ENCODE measurements around the gene YARS1.

YARS1 gene

GRCh38 chr1:32765570-32766327 lies 51.4 kb downstream of the YARS1 start:
- DNase-seq (ENCODE audit: low read depth in 3 of 3): no peak

DNA sequence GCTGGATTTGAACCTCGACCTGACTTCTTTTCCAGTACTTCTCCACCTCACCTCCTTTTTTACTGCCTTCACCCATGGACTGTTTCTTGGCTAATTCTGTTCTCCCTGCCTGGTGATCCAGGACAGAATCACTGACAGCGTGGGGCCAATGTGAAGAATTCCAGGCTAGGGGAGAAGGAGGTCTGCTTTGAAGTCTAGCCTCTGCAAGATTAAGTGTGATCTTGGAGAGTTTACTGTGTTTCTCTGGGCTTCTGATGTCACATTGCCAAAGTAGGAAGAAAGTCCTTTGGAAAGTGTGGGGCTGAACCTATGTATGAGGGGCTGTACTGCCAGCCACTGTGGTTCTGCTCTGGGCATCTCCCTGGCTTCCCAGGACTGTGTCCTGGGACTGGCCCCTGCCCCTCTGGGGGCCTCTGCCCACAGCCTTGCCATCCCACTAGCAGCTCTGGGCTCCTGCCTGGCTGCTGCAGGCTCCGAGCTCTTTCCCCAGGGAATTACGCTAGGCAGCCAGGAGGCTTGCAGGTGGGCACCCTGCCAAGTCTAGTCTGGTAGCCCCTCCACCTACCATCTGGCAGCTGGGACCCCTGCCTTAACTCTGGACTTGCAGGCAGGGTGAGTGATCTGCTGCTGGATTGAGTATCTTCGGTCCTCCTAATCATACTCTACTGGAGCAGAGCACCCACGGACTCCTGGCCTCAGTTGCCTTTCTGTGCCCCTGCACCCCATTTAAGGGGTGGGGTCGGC lies 52.2 kb downstream of the YARS1 start:
- DNase-seq (ENCODE audit: low read depth in 3 of 3): no peak

DNA sequence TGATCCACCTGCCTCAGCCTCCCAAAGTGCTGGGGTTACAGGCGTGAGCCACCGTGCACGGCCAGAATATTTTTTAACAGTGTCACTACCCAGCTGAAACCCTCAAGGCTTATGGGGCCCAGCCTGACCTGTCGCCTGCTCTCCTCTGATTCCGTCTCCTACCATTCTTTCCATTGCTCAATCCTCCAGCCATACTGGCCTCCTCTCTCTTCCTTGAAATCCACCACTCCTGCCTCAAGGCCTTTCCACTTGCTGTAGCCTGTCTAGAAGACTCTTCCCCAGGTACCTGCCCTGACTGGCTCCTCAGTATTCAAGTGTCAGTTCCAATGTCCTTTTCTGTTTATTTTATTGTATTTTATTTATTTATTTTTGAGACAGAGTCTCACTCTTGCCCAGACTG lies 53.9 kb downstream of the YARS1 start:
- DNase-seq (ENCODE audit: low read depth in 3 of 3): no peak

GRCh38 chr1:32761936-32762335 lies 55.2 kb downstream of the YARS1 start:
- DNase-seq (ENCODE audit: low read depth in 3 of 3): no peak

DNA sequence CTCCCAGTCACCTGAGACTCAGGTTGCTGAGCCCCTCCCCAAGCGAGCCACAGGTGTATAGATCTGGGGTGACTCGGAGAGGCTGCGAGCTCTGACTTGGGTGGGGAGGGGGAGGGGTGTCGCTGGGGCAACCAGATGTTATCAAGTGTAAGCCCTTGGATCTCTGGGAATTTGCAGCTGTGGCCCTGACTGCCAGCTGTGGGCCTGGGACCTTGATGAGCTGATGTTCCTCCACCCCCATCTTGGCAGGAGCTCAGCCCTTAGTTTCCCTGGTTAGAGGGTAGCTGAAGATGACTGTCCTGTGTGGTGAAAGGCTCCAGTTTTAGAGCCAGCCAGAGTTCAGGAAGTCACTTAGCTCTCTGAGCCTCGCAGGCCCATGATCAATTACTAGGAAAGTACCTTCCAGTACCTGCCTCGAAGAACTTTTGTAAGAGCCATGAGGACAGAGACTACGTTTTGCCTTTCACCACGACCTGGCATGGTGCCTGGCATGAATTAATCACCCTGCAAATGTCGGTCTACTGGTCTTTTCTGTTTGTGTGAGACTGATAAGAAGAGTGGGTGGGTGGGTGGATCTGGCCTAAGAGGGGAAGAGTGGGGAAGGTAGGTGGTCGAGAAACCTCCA lies 55.8 kb downstream of the YARS1 start:
- DNase-seq (ENCODE audit: low read depth in 3 of 3): peak in 2 of 3 donors; percentile 24 to 38

GRCh38 chr1:32759997-32760623 lies 57.0 kb downstream of the YARS1 start:
- DNase-seq (ENCODE audit: low read depth in 3 of 3): no peak

GRCh38 chr1:32759521-32759981 lies 57.6 kb downstream of the YARS1 start:
- DNase-seq (ENCODE audit: low read depth in 3 of 3): no peak

- no peak for DNase-seq (ENCODE audit: low read depth in 3 of 3)
Measured at GRCh38 chr1:32758795-32759430, 58.2 kb downstream of the YARS1 start.

DNA sequence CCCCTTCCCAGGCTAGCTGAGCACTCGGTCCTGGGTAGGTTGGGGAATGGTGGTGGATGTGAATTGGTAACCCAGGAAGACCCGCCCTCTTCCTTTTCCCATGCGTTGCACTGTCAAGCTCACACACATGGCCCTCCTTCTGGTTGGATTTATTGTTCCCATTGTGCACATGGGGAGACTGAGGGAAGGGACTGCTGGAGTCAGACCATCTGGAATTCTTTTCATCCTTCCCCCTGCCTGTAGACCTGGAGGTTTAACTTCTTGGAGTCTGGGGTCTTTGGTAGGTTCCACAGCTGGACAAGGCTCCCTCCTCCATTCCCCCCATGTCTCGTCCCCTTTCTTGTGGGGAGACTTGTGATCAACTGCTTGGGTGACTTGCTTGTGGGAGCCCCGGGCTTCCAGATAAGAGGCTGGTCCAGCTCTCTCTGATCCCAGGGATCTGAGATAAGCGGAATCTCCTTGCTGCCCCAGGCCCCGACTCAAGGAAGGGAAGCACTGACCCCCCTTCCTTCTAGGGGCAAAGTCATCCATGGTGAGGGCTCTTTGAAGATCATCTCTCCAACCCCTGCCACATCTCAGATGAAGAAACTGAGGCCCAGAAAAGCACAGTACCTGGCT lies 58.9 kb downstream of the YARS1 start:
- no peak for DNase-seq (ENCODE audit: low read depth in 3 of 3)

- DNase-seq (ENCODE audit: low read depth in 3 of 3): no peak
Measured at GRCh38 chr1:32757213-32757895, 59.8 kb downstream of the YARS1 start.

DNA sequence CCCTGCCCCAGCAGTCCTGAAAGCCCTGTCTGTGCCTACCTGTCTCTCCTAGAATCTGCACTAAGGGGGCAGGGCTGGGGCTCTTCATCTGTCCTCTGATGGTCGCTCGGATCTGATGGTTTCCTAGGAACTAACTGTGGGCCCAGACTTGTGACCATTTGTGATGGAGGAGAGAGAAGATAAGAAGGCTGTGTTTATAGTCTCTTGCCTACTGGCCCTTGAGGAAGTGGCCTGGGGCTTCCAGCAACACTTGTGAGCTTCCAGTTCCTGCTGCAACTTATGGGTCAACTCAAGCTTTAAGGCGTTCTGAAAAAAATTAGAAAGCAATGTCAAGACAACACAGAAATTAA lies 61.4 kb downstream of the YARS1 start:
- no peak for DNase-seq (ENCODE audit: low read depth in 3 of 3)

- DNase-seq (ENCODE audit: low read depth in 3 of 3): no peak
Measured at GRCh38 chr1:32755098-32755809, 61.9 kb downstream of the YARS1 start.

DNA sequence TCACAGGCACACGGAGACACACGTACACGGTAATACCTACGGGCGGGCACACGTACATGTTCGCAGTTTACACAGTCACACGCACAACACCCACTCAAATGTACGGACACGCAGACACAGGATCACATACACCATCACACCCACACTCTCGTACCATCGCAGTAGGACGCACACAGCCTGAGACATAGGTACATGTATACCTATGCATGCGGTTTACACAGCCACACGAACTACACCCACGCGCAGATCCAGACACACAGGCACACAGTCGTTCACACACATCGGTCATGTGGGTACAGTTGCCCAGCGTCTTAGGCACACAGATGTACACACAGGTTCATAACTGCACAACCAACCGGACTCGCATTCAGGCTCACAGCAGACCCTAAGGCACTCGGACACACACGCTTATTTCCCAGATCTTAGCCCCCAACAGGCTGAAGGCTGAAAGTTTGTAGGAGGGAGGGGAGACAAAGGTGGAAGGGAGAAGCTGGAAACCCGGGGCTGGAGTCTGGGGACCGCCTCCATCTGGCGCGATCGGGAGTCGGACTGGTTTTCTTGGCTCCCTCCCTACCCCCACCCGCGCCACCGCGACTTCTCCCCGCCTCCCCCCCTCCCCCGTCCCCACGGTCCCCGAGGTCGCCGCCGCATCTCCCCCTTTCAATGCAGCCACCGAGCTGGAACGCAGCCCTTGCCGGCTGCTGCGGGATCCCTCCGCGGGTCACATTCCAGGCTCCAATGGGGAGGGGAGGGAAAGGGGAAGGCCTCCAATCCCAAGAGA lies 62.7 kb downstream of the YARS1 start:
- DNase-seq (ENCODE audit: low read depth in 3 of 3): peak; percentile 10 to 58 (median 55)

DNA sequence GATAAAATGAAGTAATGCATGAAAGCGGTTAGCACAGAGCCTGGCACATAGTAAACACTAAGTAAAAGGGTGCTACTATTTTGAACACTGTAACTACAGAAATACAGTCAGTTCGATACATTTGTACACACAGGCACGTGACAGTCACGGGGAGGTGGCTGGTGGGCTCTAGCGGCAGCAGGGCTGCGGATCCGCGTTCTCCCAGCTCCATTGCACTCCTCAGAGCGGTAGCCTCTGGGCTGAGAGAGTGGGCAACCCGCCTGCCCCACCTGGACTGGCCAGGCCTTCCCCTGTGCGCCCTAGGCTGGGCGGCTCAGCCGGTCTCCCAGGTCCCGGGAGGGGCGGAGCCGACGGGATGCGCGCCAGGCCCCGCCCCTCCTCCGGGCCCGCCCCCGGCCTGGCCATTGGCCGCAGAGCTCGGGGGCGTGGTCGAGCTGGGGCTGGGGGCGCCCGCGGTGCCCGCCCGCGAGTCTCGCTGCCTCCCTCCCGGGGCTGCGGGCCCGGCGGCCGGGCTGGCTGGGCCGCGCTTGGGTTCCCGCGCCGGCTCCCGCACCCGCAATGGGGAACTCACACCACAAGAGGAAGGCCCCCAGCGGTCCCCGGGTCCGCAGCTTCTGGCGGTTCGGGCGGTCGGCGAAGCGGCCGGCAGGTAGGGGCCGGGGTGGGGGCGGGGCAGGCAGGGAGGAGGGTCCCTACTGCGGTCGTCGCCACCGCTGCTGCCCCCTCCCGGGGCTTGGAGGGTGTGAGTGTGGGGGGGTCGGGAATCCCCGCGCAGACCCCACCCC lies 63.4 kb downstream of the YARS1 start:
- DNase-seq (ENCODE audit: low read depth in 3 of 3): peak in 2 of 3 donors; percentile 43 to 72

GRCh38 chr1:32749771-32750170 lies 67.4 kb downstream of the YARS1 start:
- DNase-seq (ENCODE audit: low read depth in 3 of 3): no peak

DNA sequence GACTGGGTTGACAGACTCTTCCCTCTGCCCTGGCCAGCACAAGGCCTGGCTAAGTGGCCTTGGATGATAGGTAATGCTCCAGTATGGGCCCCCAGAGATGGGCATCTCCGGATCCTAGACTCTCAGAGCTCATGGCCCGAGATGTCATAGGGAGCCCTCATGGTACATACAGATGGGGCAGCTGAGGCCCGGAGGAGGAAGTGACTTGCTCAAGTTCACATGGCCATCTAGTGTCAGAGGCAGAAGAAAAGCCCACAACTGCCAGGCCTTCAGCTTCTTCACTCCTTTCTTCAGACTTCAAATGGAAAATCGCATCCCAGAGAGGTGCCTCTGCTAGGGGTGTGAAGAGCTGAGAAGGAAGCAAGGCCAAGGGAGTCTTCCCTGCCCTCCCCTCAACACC lies 67.8 kb downstream of the YARS1 start:
- DNase-seq (ENCODE audit: low read depth in 3 of 3): no peak

DNA sequence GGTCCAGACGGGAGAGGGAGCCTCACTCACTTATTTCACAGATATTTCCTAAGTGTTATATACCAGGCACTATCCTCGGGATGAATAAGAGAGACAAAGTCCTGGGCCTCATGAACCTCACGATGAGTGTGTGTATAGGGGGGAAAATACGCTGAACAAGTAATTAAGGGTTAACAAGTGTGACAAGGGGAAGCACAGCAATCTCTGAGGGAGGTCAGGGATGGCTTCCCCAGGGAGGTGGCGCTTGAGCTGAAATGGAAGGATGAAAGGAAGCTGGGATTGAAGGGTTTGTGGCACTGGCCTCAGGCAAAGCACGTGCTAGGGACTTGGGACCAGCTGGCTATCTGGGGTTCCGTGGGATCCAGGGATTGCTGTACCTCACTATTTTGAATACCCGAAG lies 68.2 kb downstream of the YARS1 start:
- DNase-seq (ENCODE audit: low read depth in 3 of 3): no peak

DNA sequence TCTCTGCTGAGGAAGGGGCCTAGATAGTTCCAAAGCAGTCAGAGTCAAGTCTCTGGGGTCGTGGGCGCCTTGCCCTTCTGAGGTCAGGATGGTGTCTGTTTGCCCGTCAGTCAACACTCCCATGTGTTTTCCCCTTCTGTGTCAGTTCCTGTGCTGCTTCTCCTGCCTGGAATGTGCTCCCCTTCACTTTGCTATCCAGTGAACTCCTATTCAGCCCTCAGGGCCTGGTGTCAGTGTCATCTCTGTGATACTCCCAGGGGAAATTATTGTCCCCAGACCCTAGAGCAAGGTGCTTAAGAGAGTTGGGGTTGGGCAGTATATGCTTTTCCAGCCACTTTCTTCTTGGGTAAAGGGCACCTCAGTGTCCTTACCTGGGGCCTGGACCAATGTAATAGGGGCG lies 68.8 kb downstream of the YARS1 start:
- no peak for DNase-seq (ENCODE audit: low read depth in 3 of 3)

DNA sequence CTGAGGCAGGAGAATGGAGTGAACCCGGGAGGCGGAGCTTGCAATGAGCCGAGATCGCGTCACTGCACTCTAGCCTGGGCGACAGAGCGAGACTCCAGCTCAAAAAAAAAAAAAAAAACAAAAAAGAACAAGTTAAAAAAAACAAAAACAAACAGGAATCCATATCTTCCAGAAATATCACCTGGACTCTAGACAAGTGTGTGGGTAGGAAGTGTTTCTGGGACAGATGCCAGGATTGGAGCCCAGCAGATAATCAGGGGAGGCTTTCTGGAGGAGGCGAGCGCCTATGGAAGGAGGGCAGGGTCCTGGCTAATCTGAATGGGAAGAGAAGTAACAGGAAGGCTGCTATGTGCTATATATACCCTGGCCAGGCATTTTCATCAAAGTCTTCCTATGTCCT lies 71.0 kb downstream of the YARS1 start:
- no peak for DNase-seq (ENCODE audit: low read depth in 3 of 3)

Measured in stimulated activated CD4-positive, alpha-beta T cell treated with anti-CD3 and anti-CD28 coated beads, TNF-alpha, amount 100 ng/mL, for 48 hours (primary cell).